ENCODE measurements around the gene WDFY1.

DNA sequence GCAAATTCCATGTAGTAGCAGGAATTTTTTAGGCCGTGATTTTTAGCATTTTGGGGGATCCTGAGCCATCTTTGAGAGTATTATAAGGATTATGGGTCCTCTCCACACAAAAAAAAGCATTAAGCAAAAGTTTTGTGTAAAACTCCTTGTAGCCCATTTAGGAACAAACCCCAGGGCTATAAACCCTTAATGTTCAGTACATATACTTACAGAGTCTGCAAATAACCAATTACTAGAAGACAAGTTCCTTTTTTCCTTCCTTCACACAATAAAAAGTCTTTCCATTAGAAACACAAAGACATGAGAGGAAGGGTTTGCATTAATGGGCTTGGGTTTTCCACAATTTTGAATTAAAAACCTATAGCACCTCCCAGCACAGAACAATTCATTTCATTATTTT is 44.6 kb downstream of the WDFY1 start:
- TF ChIP-seq, protein P1, sequence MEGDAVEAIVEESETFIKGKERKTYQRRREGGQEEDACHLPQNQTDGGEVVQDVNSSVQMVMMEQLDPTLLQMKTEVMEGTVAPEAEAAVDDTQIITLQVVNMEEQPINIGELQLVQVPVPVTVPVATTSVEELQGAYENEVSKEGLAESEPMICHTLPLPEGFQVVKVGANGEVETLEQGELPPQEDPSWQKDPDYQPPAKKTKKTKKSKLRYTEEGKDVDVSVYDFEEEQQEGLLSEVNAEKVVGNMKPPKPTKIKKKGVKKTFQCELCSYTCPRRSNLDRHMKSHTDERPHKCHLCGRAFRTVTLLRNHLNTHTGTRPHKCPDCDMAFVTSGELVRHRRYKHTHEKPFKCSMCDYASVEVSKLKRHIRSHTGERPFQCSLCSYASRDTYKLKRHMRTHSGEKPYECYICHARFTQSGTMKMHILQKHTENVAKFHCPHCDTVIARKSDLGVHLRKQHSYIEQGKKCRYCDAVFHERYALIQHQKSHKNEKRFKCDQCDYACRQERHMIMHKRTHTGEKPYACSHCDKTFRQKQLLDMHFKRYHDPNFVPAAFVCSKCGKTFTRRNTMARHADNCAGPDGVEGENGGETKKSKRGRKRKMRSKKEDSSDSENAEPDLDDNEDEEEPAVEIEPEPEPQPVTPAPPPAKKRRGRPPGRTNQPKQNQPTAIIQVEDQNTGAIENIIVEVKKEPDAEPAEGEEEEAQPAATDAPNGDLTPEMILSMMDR (conservative IDR thresholded peaks at IDR 0.05; ENCODE audit: low read depth, low read length) = no peak
- TF ChIP-seq EZH2 (IDR thresholded peaks at IDR 0.05; ENCODE audit: borderline replicate concordance, low read depth, low read length, poor library complexity, severe bottlenecking) = no peak

All from A673 (cell line).